HG03060 (cell line): ENCODE results near the gene TRIM47.

Experiments used
- ATAC-seq: cut with Tn5 transposase; IDR thresholded peaks from one replicate; pipeline ENCODE4 v1.9.1; 2021; ENCODE audit warnings: low read depth, moderate number of reproducible peaks; ENCODE audit not compliant: unreplicated experiment

TRIM47 gene

DNA sequence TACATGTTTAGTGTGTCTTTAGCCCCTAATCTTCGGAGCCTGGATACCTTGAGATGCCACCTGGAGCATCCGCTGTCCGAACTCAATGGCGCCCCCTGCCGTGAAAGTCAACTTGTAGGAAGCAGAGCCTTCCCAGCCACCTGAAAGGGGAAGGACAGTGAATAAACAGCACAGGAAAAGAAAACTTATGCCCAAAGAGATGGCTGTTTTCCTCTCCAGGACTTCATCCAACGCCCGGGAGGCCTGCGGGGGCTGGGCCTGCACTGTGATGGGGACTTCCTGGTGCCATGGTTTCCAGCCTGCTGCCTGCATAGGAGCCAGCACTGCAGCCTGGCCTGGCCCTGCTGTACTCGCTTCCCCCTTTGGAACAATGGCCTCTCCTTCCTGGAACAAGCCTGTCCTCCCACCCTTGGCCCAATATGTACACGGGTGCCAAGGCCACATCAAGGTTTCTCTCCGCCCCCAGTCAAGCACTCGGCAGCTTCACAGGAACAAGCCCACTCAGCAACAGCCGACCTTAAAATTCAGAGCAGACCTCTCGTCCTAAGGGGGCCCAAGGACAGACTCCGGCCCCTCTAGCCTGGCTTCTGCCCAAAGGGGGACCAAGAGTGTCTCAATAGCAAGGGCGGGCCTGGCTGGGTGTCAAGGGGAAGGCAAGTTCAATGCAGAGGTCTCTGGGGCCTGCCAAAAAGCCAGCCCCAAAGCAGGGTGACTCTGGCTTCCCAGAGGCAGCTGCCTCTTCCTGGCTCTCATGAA is 29.7 kb downstream of the TRIM47 start:
- ATAC-seq, result no peak

DNA sequence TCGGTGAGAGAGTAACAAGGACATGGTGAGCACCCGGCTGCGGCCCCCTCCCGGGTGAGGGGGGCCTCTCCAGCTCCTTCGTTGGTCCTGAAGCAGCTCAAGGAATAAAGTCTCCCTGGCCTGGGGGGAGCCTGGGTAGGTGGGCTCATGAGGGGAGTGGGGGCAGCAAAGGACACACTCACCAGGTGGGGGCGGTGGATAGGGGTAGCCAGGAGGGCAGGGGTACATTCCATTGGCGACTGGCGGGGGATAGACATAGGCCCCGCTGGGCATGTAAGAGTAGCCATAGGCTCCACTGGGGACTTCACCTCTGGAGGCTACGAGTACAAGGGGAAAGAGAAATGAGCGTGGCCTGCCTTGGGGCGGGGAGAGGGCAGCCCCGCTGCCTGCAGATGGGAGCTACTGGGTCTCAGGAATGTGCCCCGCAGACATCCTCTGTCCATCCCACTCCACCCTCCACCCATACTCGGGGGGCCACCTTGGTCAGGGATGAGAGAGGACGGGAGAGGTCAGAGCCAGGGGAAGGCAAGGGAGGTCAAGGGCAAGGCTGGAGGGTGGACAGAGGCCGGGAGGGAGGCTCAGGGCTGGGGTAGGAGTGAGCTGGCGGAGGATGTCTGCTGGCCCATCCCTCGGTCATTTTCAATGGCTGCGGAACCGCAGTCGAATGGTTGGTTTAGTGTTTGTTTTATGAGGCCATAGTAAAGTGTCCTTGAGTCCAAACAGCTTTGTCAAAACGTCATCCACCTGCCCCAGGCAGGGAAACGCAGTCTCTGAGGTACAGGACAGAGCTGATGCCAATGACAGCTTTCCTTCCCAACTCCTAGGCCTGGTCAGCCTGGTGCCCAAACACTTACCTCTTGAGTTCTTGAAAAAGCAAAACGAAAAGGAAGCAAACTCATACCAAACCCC is 30.5 kb downstream of the TRIM47 start:
- no peak for ATAC-seq

DNA sequence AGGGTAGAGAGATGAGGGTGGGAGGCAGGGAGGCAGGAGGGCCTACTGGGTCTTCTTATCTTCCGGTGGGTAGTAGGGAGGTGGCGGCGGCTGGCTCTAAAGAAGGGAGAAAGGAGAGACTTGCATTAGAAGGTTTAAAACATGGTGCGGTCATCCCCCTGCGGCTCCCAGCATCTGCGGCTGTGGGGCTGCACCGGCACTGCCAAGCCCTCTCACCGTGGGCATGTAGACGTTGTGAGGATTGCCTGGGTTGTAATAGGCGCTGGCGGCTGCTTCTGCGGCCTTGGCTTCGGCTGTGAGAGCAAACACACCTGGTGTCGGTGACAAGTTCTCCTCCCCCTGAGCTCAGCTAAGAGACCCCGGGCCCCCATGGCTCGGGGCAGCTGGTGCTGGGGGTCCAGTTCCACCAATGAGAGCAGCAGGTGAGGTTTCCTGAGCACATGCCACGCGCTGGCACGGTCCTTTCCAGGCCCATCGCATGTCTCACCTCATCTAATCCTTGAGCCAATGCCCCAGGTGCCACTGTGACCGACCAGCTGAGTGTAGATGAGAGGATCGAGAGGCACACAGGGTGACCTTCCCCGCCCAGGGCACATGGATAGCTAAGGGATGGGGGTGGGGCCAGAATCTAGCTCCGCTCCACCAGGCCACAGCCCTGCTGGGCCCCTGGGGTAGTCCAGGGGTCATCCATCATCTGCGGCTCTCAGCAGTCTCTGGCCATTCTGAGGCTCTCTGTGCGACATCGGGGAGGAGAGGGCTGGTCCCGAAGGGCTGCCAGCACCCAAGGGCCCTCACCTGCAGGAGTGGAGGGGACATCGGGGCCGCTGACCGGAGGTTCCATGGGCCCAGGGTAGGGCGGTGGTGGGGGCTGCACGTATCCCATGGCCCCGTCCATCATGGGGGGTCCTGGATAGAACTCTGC is 31.4 kb downstream of the TRIM47 start:
- ATAC-seq, result no peak

DNA sequence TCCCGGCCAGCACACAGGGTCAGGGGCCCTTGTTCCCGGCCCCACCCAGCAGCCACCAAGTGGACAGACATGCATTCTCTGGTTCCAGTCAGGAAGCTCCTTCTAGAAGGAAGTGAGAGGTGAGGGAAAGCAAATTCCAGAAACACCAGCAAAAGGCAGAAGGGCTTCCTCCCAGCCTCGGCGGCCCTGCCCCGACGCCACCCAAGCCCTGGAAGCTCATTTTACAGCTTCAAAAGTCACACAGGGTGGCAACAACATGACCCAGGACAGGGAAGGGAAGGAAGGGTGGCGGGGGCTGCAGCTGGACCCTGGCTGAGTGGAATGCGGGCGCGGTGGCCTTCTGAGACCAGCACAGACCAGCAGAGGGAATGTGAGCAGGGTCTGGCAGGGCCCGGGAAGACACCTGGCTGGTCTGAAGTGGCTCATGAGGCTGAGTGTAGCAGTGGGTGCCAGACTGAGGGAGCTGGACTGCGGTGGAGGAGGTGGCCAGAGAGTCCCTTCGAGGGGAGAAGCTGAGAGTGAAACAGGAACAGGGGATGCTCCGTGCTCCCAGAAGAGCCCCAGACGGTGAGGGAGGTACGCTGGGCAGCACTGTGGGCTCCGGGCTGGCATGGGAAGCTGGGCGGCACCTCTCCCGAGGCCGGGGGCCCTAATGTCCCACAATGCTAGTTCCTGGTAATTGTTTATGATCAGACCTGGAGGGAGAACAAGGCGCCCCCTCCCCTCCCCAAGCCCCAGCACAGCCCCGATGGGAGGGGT is 32.3 kb downstream of the TRIM47 start:
- ATAC-seq, result no peak

DNA sequence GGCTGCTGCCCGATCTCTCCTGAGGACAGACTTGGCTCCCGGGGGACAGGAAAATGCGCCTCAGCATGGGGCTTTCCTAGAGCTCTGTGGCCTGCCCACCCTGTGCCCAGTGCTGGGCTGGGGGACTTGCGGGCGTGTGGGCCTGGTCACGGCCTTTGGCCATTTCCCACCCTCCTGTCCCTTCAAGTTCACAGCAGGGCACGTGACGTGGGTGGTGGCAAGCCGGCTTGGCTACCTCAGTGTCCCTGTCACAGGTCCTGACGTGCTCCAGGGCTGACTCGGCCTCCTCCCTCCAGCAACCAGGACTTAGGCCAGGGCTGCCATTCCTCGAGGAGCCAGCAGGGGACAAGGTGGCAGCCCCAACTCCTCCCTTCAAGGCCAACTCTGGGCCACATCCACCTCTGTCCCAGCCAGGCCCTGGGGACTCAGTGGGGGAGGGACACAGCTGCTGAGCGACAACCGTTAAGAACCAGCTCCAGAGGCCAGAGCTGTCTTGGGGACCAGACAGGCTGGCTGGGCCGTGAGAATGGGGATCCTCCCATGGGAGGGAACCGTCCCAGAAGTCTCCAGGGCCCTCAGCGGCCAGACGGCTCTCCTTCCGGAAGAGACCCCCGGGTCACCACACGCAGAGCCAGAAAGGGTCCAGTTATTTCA is 33.2 kb downstream of the TRIM47 start:
- ATAC-seq, result no peak

DNA sequence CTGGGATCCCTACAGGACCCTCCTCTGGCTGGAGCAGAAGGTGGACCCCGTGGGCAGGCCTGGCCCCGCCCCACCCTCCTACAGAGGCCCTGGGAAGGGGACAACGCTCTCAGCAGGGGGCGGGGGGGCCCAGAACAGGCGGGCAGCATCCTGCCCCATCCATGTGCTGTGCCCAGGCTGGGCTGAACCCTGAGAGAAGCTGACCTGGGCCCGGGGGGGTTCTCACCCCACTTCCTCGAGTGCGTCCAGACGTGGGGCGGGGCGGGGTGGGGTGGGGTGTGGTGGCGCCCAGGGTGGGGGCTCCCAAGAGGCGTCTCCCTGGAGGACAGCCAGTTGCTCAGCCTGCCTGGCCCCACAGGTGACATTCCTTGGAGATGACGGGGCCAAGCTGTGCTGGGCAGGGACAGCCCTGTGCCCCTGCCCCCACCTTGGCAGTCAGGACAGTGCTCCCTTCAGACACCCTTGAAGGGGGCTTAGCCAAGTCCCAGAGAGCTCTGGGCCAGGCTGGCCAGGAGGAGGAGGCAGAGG is 33.8 kb downstream of the TRIM47 start:
- ATAC-seq, result no peak

DNA sequence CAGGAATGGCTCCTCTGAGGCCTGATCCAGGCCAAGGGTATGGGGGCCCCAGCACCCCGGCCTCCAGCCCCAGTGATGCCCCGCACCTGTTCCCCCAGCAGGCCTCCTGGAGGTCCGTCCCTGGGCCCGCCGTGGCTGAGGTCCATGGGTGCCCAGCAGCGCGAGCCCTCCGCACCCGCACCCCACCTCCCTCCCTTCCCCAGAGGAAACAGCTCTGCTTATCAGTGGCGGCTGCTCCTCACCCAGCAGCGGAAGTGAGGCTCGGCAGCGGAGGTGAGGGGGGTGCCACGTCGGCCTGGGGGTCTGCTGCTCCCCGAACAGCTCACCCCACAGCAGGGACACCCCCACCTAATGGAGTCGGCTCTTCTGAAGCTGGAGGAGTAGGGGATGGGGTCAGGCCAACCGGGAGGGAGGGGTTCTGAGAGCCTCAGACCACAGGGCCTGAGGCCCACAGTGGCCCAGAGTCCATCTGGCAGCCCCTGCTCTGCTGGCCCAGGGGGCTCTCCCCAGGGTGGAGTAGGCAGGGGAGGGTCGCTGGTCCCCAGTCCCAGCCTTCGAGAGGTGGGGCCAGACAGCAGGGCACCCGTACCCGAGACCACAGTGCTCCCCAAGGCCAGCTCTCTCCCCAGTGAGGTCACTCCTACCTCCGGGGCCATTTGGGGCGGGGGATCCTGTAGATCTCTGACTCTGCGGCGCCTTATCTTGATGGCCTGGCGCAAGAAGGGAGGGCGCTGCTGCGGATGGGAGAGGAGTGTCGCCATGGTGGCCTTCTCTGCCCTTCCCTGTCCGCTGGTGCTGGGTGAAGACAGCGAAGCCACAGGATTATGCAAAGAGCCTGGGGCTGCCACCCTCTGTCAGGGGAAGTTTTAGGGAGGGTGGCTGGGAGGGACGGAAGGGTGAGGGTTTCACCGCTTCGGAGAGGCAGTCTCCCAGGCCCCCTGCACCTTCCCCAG is 34.5 kb downstream of the TRIM47 start, which contains the start of gene UNC13D:
Gene UNC13D, minus strand, starts transcription at position 828 of the 953 bp plus-strand sequence. Its CDS starts 67 bp downstream, at position 761.
- no peak for ATAC-seq

DNA sequence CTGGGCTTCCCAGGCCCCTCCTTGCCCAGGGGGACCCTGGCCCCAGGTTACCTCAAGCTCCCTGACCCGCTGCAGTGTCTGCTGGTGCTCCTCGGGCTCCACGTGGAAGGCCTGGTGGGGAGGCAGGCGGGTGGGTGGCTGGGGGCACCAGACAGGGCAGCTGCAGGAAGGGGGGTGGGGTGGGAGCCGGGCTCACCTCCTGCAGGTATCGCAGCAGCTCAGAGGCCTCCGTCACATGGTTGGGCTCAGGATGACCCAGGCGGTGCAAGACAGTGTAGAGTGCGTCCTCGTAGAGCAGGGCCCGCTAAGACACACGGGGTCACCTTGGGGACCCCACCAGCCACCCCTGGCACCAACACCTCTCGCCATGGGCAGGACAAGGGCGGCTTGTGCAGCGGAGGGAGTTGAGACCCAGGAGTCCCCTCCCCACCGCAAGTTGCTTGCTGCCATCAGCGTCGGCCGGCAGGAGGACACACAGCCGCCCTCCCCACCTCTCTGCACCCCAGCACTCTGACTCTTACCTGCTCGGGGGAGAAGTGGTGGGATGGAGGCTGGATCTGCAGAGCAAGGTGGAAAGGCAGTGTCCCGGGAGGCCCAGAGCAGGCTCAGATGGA is 35.3 kb downstream of the TRIM47 start:
- ATAC-seq, result no peak

DNA sequence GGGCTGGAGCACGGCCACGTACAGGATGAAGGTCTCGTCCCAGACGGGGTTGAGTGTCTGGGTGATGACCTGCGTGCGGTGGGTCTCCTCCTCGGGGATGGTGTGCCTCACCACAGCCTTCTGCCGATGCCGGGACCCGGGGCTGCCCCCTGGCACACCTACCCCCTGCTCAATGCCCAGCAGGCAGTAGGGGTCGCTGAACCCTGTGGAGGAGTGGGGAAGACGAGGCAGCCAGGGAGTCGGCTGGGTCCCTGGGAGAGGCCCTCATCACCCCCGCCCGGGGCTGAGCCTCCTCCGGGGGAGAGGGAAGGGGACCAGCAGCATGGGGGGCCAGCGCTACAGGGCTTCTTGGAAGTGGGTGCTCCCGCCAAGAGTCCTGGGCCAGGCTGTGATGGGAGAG is 36.0 kb downstream of the TRIM47 start:
- no peak for ATAC-seq

DNA sequence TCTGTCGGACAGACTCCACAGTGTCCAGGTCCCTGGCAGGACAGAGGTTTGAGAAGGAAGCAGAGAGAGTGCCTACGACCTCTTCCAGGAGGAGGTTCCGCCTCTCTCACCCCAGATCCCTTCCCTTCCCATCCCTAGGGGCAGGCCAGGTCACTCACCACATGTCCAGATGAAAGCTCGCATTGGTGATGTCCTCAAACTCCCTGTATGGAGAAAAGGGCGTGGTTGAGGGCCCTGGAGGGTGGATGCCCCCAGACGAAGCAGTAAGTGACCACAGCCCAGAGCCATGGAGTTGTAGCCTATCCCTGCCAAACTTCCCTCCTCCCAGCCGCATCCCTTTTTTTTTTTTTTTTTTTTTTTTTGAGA is 37.6 kb downstream of the TRIM47 start:
- ATAC-seq, result no peak

DNA sequence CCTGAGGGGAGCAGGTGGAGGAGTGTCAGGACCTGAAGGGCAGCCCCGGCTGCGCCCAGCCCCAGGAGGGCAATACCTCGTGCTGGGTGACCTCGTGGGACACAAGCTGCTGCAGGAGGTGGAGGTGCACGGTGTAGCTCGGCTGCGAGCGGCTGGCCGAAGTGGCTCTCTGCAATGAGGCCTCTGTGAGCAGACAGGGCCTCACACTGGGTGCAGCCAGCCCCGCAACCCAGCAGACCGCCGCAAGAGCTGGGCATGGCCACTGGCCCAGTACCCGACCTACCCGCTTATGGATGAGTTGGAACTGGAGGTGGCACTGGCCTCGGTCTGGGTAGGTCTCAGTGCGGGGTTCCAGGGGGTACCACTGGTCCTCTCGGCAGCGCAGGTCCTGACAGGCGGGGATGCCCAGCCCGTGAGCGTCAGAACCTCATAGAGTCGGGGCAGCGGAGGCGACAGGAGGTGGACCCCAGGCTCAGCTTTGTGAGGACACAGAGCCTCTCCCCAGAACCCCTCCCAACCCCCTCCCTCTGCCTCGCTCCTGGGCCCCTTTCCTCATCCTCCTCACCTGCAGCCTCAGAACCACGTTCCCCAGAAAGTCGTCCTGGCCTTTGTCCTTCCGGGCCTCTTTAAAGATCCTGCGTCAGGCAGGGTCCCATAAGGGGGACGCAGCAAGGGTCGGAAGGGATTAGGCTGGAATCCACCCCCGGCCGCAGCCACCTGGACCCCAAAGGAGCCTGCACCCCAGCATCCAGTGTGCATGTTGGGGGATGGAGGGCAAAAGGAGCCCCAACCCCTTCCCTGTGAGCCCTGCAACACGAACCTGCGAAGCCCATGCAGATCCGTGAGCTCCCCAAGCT is 38.2 kb downstream of the TRIM47 start:
- no peak for ATAC-seq

DNA sequence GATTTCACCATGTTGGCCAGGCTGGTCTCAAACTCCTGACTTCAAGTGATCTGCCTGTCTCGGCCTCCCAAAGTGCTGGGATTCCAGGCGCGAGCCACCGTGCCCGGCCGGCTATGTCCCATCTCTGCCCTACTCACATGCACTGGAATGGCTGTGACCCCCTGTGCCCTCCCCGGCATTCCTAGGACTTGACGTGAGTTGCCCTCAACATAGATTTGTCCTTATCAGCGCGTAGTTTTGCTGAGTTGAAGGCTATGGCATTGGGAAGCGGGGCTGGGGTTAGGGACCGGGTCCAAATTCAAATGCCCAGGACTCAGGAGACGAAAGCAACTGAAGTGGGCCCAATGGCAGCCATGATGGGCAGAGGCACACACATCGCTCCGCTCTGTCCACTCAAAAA is 40.0 kb downstream of the TRIM47 start:
- no peak for ATAC-seq

DNA sequence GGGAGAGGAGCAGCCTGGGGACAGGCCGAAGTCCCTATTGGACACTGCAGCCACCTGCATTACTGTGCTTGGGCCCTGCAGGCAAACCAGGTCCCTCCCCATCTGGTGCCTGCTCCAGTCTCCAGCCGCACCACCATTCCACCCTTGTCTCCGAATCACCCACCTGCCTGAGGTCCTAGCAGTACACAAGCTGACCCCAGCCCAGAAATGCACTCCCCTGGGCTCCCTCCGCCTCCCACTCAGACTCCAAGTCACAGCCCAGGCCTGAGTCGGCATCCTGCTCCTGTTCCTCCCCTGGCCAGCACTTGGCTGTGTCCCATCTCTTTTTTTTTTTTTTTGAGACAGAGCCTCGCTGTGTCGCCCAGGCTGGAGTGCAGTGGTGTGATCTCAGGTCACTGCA is 40.5 kb downstream of the TRIM47 start:
- ATAC-seq, result no peak

DNA sequence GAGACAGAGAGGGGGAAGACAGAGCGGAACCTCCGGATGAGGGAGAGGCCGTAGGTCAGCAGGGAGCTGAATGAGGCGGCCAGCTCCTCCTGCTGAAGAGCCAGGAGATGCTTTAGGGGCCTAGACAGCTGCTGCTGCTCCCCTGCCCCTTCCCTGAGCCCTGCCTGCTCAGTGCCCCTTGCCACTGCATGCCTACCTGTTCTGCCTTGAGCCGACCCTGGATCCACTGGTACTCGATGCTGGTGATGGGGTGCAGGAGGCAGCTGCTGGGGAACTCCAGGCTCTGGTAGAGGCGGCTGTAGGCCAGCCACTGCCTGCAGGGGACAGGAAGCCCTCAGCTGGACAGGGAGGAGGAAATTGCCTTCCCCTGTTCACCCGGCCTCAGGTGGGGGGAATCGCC is 41.8 kb downstream of the TRIM47 start:
- ATAC-seq, result no peak

DNA sequence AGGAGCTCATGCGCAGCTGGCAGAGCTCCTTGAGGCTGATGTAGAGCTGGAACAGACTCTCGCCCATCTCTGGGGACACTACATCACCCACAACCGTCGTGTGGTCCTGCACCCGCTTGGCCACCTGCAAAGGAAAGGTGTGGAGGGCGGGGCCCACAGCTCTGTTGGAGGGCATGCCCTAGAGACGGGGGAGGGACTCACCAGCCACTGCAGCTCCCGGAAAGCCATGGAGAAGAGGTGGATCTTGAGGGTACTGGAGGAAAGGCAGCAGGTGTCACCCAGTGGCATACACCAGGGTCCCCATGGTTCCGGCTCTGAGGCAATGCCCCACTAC is 42.8 kb downstream of the TRIM47 start:
- ATAC-seq, result no peak

DNA sequence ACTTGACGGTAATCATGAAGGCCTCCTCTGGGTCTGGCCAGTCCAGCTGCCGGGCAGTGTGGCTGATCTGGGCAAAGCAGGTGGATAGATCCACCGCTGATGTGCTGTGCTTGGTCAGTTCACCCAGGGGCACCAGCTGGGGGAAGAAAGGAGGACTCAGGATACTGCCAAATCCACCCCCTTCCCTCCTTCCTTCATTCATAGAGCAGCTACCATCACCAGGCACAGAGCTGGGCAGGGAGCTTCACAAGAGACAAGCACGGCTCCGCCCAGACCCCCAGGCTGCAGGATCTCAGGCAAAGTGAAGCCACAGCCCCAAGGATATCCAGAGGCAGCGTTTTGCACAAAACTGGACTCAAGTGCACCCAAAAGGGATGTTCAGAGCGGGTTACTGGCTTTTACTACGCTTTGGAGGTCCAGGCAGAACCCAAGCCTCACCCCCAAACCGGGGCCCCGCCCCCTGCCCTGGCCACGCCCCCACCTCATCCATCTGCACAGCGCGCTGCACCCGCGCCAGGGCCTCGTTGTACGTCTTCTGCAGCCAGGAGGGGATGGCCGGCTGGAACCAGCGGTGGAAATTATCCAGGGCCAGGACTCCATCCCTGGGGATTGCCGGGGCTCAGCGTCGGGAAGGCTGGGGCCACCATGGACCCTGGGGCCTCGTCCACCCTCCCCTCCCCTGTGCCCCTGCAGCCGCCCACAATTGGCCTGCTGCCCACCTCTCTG is 43.3 kb downstream of the TRIM47 start:
- ATAC-seq, result no peak
